ENCODE measurements around the gene KANSL1.

Gene KANSL1

DNA sequence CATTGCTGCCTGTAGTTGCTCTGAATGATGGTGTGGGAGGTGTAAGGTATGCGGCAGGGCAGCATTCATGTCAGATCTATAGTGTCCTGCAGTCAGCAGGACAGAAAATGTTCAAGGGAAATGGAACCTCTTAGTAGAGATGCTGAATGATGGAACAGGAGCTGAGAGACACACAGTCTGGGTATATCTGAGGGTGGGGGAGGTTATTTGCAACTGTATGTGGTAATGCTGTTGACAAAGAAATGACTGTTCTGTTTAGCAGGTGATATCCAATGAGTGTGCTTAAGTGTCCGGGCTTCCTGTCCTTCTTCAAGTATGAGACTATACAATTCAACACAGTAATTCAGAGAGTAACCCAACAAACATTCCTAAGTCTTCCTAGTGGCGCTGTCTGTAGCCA, 147.6 kb downstream of the KANSL1 start:
- DNase-seq (ENCODE audit: extremely low read depth in 1 of 2, low read depth in 1 of 2): no peak

DNA sequence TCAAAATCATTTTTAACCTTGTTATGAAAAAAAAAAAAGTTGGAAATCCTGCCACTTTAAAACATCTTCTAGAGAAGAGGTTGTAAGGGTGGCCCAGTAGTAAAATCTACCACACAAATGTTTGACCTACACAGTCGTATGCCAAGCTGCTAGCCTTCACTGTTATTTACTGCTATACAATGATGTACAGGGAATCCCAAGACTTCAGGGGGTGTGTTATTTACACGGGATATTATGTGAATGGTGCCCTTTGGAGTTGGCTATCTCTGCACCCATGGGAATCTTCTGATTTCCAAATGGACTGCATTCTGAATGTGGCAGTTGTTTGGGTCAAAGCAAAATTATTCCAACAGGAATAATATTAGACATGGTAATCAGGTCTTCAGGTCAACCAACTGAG, 148.2 kb downstream of the KANSL1 start:
- DNase-seq (ENCODE audit: extremely low read depth in 1 of 2, low read depth in 1 of 2): no peak

DNA sequence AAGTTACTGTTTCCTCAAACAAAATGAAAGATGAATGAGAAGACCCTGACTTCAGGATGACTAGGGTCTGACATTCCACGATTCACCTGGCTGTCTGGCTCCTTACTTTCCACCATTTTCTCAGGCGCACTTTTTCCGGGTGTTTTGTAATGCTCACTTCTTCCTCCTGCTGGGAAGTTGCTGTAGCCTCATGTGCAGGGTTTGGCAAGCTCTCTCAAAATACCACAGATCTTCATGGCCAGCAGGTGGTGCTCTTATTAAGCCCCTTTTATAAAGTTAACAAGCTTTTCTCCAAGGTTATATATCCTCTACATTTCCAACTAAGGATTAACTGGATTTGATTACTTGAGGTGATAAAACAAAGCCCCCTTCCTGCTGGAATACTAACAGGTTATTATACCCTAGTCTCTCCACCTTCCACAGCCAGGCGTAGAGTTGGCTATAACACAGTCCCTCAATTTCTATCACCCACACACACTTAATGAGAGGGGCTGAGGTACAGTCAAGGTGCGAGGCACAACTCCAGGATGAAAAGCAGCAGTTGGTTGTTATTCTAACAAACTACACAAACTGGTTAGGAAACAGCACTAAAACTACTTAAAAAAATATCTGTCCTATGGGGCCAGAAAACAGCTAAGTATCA, 148.8 kb downstream of the KANSL1 start:
- no peak for DNase-seq (ENCODE audit: extremely low read depth in 1 of 2, low read depth in 1 of 2)

DNA sequence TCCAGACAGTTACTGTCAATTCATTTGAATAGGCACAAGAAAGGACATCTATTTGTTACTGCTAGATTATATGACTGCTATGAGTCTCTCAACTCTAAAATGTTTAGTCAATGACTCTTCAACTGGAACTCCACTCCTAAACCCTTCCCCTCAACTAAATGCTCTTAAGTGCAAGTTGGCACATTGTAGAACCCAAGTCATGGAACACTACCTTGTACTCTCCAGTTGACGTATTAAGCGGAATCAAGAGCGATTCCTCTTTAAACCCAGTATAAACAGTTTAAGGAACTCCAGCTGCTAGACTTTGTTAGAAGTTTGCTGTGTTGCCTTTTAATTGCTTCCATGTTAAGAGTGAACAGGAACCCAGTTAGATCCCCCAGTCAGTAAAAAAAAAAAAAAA, 149.6 kb downstream of the KANSL1 start:
- DNase-seq (ENCODE audit: extremely low read depth in 1 of 2, low read depth in 1 of 2): no peak

GRCh38 chr17:46042925-46043324, 150.3 kb downstream of the KANSL1 start:
- no peak for DNase-seq (ENCODE audit: extremely low read depth in 1 of 2, low read depth in 1 of 2)

GRCh38 chr17:46042246-46042645, 151.0 kb downstream of the KANSL1 start:
- no peak for DNase-seq (ENCODE audit: extremely low read depth in 1 of 2, low read depth in 1 of 2)

GRCh38 chr17:46039592-46040186, 153.5 kb downstream of the KANSL1 start:
- no peak for DNase-seq (ENCODE audit: extremely low read depth in 1 of 2, low read depth in 1 of 2)

- DNase-seq (ENCODE audit: extremely low read depth in 1 of 2, low read depth in 1 of 2): no peak
These were observed 154.3 kb downstream of the KANSL1 start for GRCh38 chr17:46038937-46039336.

GRCh38 chr17:46038414-46038813, 154.8 kb downstream of the KANSL1 start:
- DNase-seq (ENCODE audit: extremely low read depth in 1 of 2, low read depth in 1 of 2): no peak

GRCh38 chr17:46037722-46038255, 155.4 kb downstream of the KANSL1 start:
- no peak for DNase-seq (ENCODE audit: extremely low read depth in 1 of 2, low read depth in 1 of 2)

GRCh38 chr17:46036491-46036890, 156.7 kb downstream of the KANSL1 start:
- DNase-seq (ENCODE audit: extremely low read depth in 1 of 2, low read depth in 1 of 2): no peak

DNA sequence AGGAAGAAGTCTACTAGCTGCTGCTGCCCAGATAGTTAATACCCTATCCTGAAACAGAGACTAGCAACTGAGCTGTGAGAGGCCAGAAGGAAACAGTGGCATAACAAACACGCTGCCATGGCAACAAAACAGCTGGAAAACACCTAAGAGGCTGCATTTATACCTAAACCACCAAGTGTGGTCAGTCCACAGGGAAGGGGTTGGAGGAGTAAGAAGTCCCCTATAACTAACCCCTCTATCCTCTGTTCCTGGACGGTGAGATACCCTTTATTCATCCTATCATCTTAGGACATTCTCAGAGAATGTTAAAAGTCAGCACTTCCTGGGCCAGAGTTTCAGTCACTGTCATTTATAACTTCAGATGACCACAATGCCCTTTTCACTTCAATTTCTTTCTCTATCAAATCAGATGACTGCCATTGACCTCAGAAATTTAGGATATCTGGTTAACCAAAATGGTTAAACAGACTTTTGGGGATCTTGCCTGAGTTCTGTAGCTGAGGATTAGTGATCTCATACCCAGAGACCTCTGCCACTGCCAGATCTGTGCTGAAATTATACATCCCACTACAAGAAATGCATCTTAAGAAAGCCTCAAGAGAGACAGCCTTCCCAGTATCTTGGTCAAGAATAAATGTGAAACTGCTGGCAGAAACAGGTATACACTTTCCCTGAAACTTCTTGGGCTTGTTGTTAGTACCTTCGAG, 158.0 kb downstream of the KANSL1 start:
- DNase-seq (ENCODE audit: extremely low read depth in 1 of 2, low read depth in 1 of 2): no peak

DNA sequence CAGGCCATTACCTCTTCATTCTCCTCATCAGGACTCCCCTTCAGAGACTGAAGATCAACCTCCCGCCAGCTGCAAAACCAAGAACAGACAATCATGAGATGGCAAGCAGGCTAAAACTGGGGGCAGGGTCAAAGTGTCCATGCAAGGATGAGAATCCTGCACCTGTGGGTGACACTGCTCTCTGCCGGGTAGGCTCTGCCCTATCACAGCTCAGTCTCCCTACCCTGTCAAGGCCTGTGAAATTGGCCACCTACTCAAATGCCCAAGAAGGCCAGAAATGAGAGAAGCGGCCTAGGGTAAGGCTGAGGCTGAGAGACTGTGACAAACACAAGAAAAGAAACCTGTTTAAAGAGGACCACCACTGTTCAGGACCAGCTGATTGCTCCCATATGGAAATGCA, 159.8 kb downstream of the KANSL1 start:
- no peak for DNase-seq (ENCODE audit: extremely low read depth in 1 of 2, low read depth in 1 of 2)

DNA sequence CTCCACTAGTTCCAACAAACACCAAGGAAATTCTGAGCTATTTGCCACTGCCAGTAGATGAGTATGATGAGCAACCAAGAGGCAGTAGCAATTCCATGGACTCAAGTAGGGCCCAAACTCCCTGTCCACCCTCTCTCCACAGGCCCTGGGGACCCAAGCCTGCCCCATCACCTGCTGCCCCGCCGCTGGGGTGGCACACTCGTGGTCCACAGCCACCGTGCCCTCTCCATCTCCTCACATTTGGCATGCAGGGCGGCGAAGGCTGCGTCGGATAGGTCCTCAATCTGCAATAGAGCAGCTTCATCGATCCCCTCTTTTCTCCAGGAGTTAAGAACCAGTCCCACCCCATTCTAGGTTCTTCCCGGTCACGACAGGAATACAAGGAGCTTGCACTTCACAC, 160.3 kb downstream of the KANSL1 start:
- DNase-seq (ENCODE audit: extremely low read depth in 1 of 2, low read depth in 1 of 2): no peak

GRCh38 chr17:46031920-46032319, 161.3 kb downstream of the KANSL1 start:
- DNase-seq (ENCODE audit: extremely low read depth in 1 of 2, low read depth in 1 of 2): no peak

GRCh38 chr17:46031440-46031839, 161.8 kb downstream of the KANSL1 start:
- DNase-seq (ENCODE audit: extremely low read depth in 1 of 2, low read depth in 1 of 2): no peak

- DNase-seq (ENCODE audit: extremely low read depth in 1 of 2, low read depth in 1 of 2): no peak
These were observed 162.5 kb downstream of the KANSL1 start for GRCh38 chr17:46030752-46031151.

DNA sequence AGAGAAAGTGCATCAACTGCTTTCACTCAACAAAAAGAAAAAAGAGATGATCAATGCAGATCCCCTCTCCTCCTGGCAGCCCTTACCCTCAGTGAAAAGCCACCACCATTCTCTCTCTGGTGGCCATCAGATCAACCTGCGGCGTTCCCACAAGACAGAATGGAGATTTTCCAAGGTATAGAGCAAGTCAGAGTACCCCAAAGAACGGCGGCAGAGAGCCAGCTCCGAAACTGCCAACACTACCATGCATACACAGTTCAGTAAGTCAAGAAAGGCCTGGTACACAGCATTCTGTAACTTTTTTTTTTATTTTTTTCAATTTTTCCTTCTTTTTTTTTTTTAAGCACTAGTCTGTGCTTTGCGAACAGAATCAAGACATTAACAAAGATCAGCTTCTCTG, 163.6 kb downstream of the KANSL1 start:
- no peak for DNase-seq (ENCODE audit: extremely low read depth in 1 of 2, low read depth in 1 of 2)

GRCh38 chr17:46028981-46029565, 164.2 kb downstream of the KANSL1 start:
- DNase-seq (ENCODE audit: extremely low read depth in 1 of 2, low read depth in 1 of 2): no peak

DNA sequence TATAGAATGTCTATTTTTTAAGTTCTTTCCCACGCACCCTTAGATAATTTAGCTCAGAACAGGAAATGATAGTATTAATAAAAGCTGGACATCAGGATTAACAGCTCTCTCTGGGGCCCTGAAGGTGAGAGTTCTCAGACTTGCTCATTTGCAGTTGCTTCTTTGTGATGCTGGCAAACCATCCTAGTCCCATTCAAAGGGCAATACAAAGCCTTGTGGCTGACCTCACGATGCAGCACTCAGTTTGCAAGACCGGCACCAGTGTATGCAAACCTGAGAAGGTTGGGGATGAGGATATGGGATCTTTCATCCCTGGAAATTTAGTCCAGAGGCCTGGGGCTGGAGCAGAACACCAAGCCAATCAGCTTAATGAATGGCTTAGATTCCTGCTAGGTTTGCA, 164.9 kb downstream of the KANSL1 start:
- no peak for DNase-seq (ENCODE audit: extremely low read depth in 1 of 2, low read depth in 1 of 2)

- no peak for DNase-seq (ENCODE audit: extremely low read depth in 1 of 2, low read depth in 1 of 2)
These were observed 165.3 kb downstream of the KANSL1 start for GRCh38 chr17:46027976-46028325.
